Measurements from ENCODE around the gene CNPY1. TPM values are rescaled to one million over a fixed set of nuclear protein-coding genes. Genes with fewer than 3 reads are reported as not detected.
"Not testable (repeated sequence)": the region's sequence is repeated elsewhere in the genome, so short reads cannot be mapped to it uniquely, and the experiment has no call there.

Gene CNPY1
- total and polyA plus RNA-seq, 2 experiments from 2014 or later = not detected

- H2AFZ ChIP-seq = no peak overlapping the region
- no peaks in the 10 kb centered on the region for H3K36me3 ChIP-seq (replicated peaks; ENCODE audit: insufficient read depth, low read depth)
- H3K4me1 ChIP-seq (ENCODE audit: insufficient read depth) = no peaks in the 10 kb centered on the region
- no peak overlapping the region for H3K4me2 ChIP-seq
- no peaks in the 10 kb centered on the region for H3K9me3 ChIP-seq (ENCODE audit: low read depth)
- no peak for TF ChIP-seq EZH2 (IDR thresholded peaks at IDR 0.05; ENCODE audit: borderline replicate concordance)
- no peaks in the 10 kb centered on the region for H4K20me1 ChIP-seq (ENCODE audit: insufficient read depth, poor library complexity, severe bottlenecking)
- no peak for DNase-seq (ENCODE audit: low spot score)
- no peak overlapping the region for H3K4me3 ChIP-seq
- no peaks in the 10 kb centered on the region for H3K9me2 ChIP-seq (replicated peaks; ENCODE audit: insufficient read depth)
- H3K27ac ChIP-seq = no peak overlapping the region
- no peaks in the 10 kb centered on the region for H3K79me2 ChIP-seq
- WGBS (ENCODE audit: low lambda C conversion rate, missing lambda C conversion rate) = 91% methylated on average over 27 of the region's 31 CpGs
- no peaks in the 10 kb centered on the region for H3K27me3 ChIP-seq
Measured at GRCh38 chr7:155566011-155566836, 19.9 kb upstream of the CNPY1 start.

- H3K79me2 ChIP-seq = no peaks in the 10 kb centered on the region
- H3K9me3 ChIP-seq (ENCODE audit: low read depth) = no peaks in the 10 kb centered on the region
- H3K9me2 ChIP-seq (replicated peaks; ENCODE audit: insufficient read depth) = no peaks in the 10 kb centered on the region
- H3K4me1 ChIP-seq (ENCODE audit: insufficient read depth) = no peaks in the 10 kb centered on the region
- no peak overlapping the region for H3K4me2 ChIP-seq
- H3K36me3 ChIP-seq (replicated peaks; ENCODE audit: insufficient read depth, low read depth) = no peaks in the 10 kb centered on the region
- 92% methylated on average over 10 of the region's 10 CpGs for WGBS (ENCODE audit: low lambda C conversion rate, missing lambda C conversion rate)
- TF ChIP-seq EZH2 (IDR thresholded peaks at IDR 0.05; ENCODE audit: borderline replicate concordance) (no peak), EZH2phosphoT487 (IDR thresholded peaks at IDR 0.05; ENCODE audit: low read depth, severe bottlenecking, unreplicated experiment) (no peak)
- TF ChIP-seq, protein P1, sequence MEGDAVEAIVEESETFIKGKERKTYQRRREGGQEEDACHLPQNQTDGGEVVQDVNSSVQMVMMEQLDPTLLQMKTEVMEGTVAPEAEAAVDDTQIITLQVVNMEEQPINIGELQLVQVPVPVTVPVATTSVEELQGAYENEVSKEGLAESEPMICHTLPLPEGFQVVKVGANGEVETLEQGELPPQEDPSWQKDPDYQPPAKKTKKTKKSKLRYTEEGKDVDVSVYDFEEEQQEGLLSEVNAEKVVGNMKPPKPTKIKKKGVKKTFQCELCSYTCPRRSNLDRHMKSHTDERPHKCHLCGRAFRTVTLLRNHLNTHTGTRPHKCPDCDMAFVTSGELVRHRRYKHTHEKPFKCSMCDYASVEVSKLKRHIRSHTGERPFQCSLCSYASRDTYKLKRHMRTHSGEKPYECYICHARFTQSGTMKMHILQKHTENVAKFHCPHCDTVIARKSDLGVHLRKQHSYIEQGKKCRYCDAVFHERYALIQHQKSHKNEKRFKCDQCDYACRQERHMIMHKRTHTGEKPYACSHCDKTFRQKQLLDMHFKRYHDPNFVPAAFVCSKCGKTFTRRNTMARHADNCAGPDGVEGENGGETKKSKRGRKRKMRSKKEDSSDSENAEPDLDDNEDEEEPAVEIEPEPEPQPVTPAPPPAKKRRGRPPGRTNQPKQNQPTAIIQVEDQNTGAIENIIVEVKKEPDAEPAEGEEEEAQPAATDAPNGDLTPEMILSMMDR (IDR thresholded peaks at IDR 0.05; ENCODE audit: poor library complexity) = no peak
- no peak overlapping the region for H2AFZ ChIP-seq
- H3K4me3 ChIP-seq = no peak overlapping the region
- DNase-seq (ENCODE audit: low spot score) = no peak
- H3K27ac ChIP-seq = no peak overlapping the region
- H3K27me3 ChIP-seq = no peaks in the 10 kb centered on the region
- no peaks in the 10 kb centered on the region for H4K20me1 ChIP-seq (ENCODE audit: insufficient read depth, poor library complexity, severe bottlenecking)
Measured at GRCh38 chr7:155565596-155565995, 19.2 kb upstream of the CNPY1 start.

DNA sequence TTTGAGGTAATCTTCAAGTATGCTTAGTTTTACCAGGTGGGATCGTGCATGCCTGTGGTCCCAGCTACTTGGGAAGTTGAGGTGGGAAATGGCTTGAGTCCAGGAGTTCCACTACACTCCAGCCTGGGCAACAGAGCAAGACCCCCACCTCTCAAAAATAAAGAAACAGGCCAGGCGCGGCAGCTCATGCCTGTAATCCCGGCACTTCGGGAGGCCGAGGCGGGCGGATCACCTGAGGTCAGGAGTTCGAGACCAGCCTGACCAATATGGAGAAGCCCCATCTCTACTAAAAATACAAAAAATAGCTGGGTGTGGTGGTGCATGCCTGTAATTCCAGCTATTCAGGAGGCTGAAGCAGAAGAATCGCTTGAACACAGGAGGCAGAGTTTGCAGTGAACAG, 16.6 kb upstream of the CNPY1 start:
- H3K4me2 ChIP-seq = not testable (repeated sequence)

DNA sequence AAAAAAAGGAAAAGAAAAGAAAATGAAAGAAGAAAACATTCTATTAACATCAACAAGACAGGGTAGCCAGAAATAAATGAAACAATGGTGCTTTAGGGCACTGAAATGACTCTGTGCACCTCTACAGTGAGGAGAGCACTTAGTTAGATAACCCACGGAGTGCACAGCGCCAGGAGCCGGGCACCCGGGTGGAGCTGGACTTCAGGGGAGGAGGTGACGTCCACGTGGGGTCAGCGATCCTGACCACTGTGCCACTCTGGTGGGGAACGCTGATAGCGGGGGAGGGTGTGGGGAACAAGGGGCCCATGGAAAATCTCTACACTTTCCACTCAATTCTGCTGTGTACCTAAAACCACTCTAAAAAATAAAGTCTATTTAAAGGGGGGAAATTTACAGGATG, 15.7 kb upstream of the CNPY1 start:
- no peaks in the 10 kb centered on the region for H3K9me2 ChIP-seq (replicated peaks; ENCODE audit: insufficient read depth)
- no peak for TF ChIP-seq EZH2 (IDR thresholded peaks at IDR 0.05; ENCODE audit: borderline replicate concordance)
- TF ChIP-seq, protein P1 (IDR thresholded peaks at IDR 0.05; ENCODE audit: poor library complexity) = no peak
- TF ChIP-seq EZH2phosphoT487 (IDR thresholded peaks at IDR 0.05; ENCODE audit: low read depth, severe bottlenecking, unreplicated experiment) = no peak
- no peak overlapping the region for H3K4me2 ChIP-seq
- no peaks in the 10 kb centered on the region for H3K27me3 ChIP-seq
- no peaks in the 10 kb centered on the region for H3K9me3 ChIP-seq (ENCODE audit: low read depth)
- no peaks in the 10 kb centered on the region for H3K36me3 ChIP-seq (replicated peaks; ENCODE audit: insufficient read depth, low read depth)
- 90% methylated on average over 9 of the region's 9 CpGs for WGBS (ENCODE audit: low lambda C conversion rate, missing lambda C conversion rate)
- H3K27ac ChIP-seq = no peak overlapping the region
- H3K4me1 ChIP-seq (ENCODE audit: insufficient read depth) = no peaks in the 10 kb centered on the region
- no peak overlapping the region for H2AFZ ChIP-seq
- H4K20me1 ChIP-seq (ENCODE audit: insufficient read depth, poor library complexity, severe bottlenecking) = no peaks in the 10 kb centered on the region
- H3K4me3 ChIP-seq = no peak overlapping the region
- no peak for DNase-seq (ENCODE audit: low spot score)
- no peaks in the 10 kb centered on the region for H3K79me2 ChIP-seq

More for the DNA sequence above, 16.6 kb upstream of the CNPY1 start:
- H3K4me1 ChIP-seq (ENCODE audit: insufficient read depth); H4K20me1 ChIP-seq (ENCODE audit: insufficient read depth, poor library complexity, severe bottlenecking); H3K36me3 ChIP-seq (replicated peaks; ENCODE audit: insufficient read depth, low read depth); H3K79me2 ChIP-seq; H3K9me3 ChIP-seq (ENCODE audit: low read depth); H3K4me3 ChIP-seq; H2AFZ ChIP-seq; H3K27ac ChIP-seq; H3K9me2 ChIP-seq (replicated peaks; ENCODE audit: insufficient read depth); DNase-seq (ENCODE audit: low spot score); H3K27me3 ChIP-seq: not testable (repeated sequence)
- WGBS (ENCODE audit: low lambda C conversion rate, missing lambda C conversion rate) = 93% methylated on average over 10 of the region's 10 CpGs

Data from hepatocyte (in vitro differentiated cells).